ENCODE results near the gene EBF3. TPM values are rescaled to one million over a fixed set of nuclear protein-coding genes. Genes with fewer than 3 reads are reported as not detected.

Gene EBF3
- polyA plus RNA-seq, 2 donors, result 0.57 to 0.58 TPM

GRCh38 chr10:129933456-129934092 lies 30.5 kb downstream of the EBF3 start:
- 87% methylated on average over 14 of the region's 14 CpGs for WGBS, 2 donors
- H3K4me1 ChIP-seq (ENCODE audit: control insufficient read depth in 2 of 2, insufficient read depth in 2 of 2, low read length in 1 of 2), result peaks cover 0 to 2% of the 10 kb centered on the region in 2 donors
- no peaks in the 10 kb centered on the region for H3K27me3 ChIP-seq (ENCODE audit: control insufficient read depth in 1 of 2, insufficient read depth in 2 of 2, low read length in 2 of 2)
- no peak overlapping the region for H3K27ac ChIP-seq (ENCODE audit: low read depth in 2 of 2, low read length in 1 of 2)
- no peaks in the 10 kb centered on the region for H3K9me3 ChIP-seq (ENCODE audit: control insufficient read depth in 2 of 2, insufficient read depth in 1 of 2, low read depth in 1 of 2, low read length in 1 of 2)
- H3K4me3 ChIP-seq (ENCODE audit: low read depth in 1 of 2, low read length in 2 of 2), result no peak overlapping the region
- H3K36me3 ChIP-seq (ENCODE audit: control insufficient read depth in 2 of 2, insufficient read depth in 2 of 2, low read length in 1 of 2), result no peaks in the 10 kb centered on the region

GRCh38 chr10:129932751-129933433 lies 31.2 kb downstream of the EBF3 start:
- 78 to 84% methylated on average over 24 of the region's 24 CpGs for WGBS, 2 donors

GRCh38 chr10:129932182-129932581 lies 31.9 kb downstream of the EBF3 start:
- H3K27ac ChIP-seq (ENCODE audit: low read depth in 2 of 2, low read length in 1 of 2), result no peak overlapping the region
- peaks cover 0 to 2% of the 10 kb centered on the region in 2 donors for H3K4me1 ChIP-seq (ENCODE audit: control insufficient read depth in 2 of 2, insufficient read depth in 2 of 2, low read length in 1 of 2)
- no peaks in the 10 kb centered on the region for H3K36me3 ChIP-seq (ENCODE audit: control insufficient read depth in 2 of 2, insufficient read depth in 2 of 2, low read length in 1 of 2)
- WGBS, 2 donors, result 92 to 95% methylated on average over 6 of the region's 6 CpGs
- no peak overlapping the region for H3K4me3 ChIP-seq (ENCODE audit: low read depth in 1 of 2, low read length in 2 of 2)
- no peaks in the 10 kb centered on the region for H3K9me3 ChIP-seq (ENCODE audit: control insufficient read depth in 2 of 2, insufficient read depth in 1 of 2, low read depth in 1 of 2, low read length in 1 of 2)
- H3K27me3 ChIP-seq (ENCODE audit: control insufficient read depth in 1 of 2, insufficient read depth in 2 of 2, low read length in 2 of 2), result no peaks in the 10 kb centered on the region

More at GRCh38 chr10:129932751-129933433, 31.2 kb downstream of the EBF3 start:
- Histone ChIP-seq H3K4me1 (ENCODE audit: control insufficient read depth in 2 of 2, insufficient read depth in 2 of 2, low read length in 1 of 2) (peaks cover 0 to 2% of the 10 kb centered on the region in 2 donors), H3K4me3 (ENCODE audit: low read depth in 1 of 2, low read length in 2 of 2) (no peak overlapping the region), H3K36me3 (ENCODE audit: control insufficient read depth in 2 of 2, insufficient read depth in 2 of 2, low read length in 1 of 2) (no peaks in the 10 kb centered on the region), H3K27ac (ENCODE audit: low read depth in 2 of 2, low read length in 1 of 2) (no peak overlapping the region), H3K27me3 (ENCODE audit: control insufficient read depth in 1 of 2, insufficient read depth in 2 of 2, low read length in 2 of 2) (no peaks in the 10 kb centered on the region), H3K9me3 (ENCODE audit: control insufficient read depth in 2 of 2, insufficient read depth in 1 of 2, low read depth in 1 of 2, low read length in 1 of 2) (no peaks in the 10 kb centered on the region)

GRCh38 chr10:129929343-129930292 lies 34.5 kb downstream of the EBF3 start:
- no peaks in the 10 kb centered on the region for H3K36me3 ChIP-seq (ENCODE audit: control insufficient read depth in 2 of 2, insufficient read depth in 2 of 2, low read length in 1 of 2)
- no peak overlapping the region for H3K4me3 ChIP-seq (ENCODE audit: low read depth in 1 of 2, low read length in 2 of 2)
- WGBS, 2 donors, result 74 to 75% methylated on average over 12 of the region's 12 CpGs
- no peak overlapping the region for H3K27ac ChIP-seq (ENCODE audit: low read depth in 2 of 2, low read length in 1 of 2)
- H3K4me1 ChIP-seq (ENCODE audit: control insufficient read depth in 2 of 2, insufficient read depth in 2 of 2, low read length in 1 of 2), result peaks cover 0 to 2% of the 10 kb centered on the region in 2 donors
- no peaks in the 10 kb centered on the region for H3K9me3 ChIP-seq (ENCODE audit: control insufficient read depth in 2 of 2, insufficient read depth in 1 of 2, low read depth in 1 of 2, low read length in 1 of 2)
- no peaks in the 10 kb centered on the region for H3K27me3 ChIP-seq (ENCODE audit: control insufficient read depth in 1 of 2, insufficient read depth in 2 of 2, low read length in 2 of 2)

GRCh38 chr10:129927351-129928120 lies 36.5 kb downstream of the EBF3 start:
- Histone ChIP-seq H3K36me3 (ENCODE audit: control insufficient read depth in 2 of 2, insufficient read depth in 2 of 2, low read length in 1 of 2) (no peaks in the 10 kb centered on the region), H3K4me3 (ENCODE audit: low read depth in 1 of 2, low read length in 2 of 2) (no peak overlapping the region), H3K9me3 (ENCODE audit: control insufficient read depth in 2 of 2, insufficient read depth in 1 of 2, low read depth in 1 of 2, low read length in 1 of 2) (no peaks in the 10 kb centered on the region), H3K4me1 (ENCODE audit: control insufficient read depth in 2 of 2, insufficient read depth in 2 of 2, low read length in 1 of 2) (peaks cover 0 to 2% of the 10 kb centered on the region in 2 donors), H3K27me3 (ENCODE audit: control insufficient read depth in 1 of 2, insufficient read depth in 2 of 2, low read length in 2 of 2) (no peaks in the 10 kb centered on the region), H3K27ac (ENCODE audit: low read depth in 2 of 2, low read length in 1 of 2) (no peak overlapping the region)
- WGBS, 2 donors, result 75 to 77% methylated on average over 16 of the region's 16 CpGs

GRCh38 chr10:129926066-129927055 lies 37.7 kb downstream of the EBF3 start:
- H3K36me3 ChIP-seq (ENCODE audit: control insufficient read depth in 2 of 2, insufficient read depth in 2 of 2, low read length in 1 of 2), result no peaks in the 10 kb centered on the region
- 76 to 81% methylated on average over 29 of the region's 29 CpGs for WGBS, 2 donors
- peaks cover 0 to 2% of the 10 kb centered on the region in 2 donors for H3K4me1 ChIP-seq (ENCODE audit: control insufficient read depth in 2 of 2, insufficient read depth in 2 of 2, low read length in 1 of 2)
- no peaks in the 10 kb centered on the region for H3K27me3 ChIP-seq (ENCODE audit: control insufficient read depth in 1 of 2, insufficient read depth in 2 of 2, low read length in 2 of 2)
- H3K4me3 ChIP-seq (ENCODE audit: low read depth in 1 of 2, low read length in 2 of 2), result no peak overlapping the region
- H3K27ac ChIP-seq (ENCODE audit: low read depth in 2 of 2, low read length in 1 of 2), result no peak overlapping the region
- no peaks in the 10 kb centered on the region for H3K9me3 ChIP-seq (ENCODE audit: control insufficient read depth in 2 of 2, insufficient read depth in 1 of 2, low read depth in 1 of 2, low read length in 1 of 2)

GRCh38 chr10:129924375-129925085 lies 39.5 kb downstream of the EBF3 start:
- H3K9me3 ChIP-seq (ENCODE audit: control insufficient read depth in 2 of 2, insufficient read depth in 1 of 2, low read depth in 1 of 2, low read length in 1 of 2), result peaks cover 0 to 3% of the 10 kb centered on the region in 2 donors
- no peaks in the 10 kb centered on the region for H3K36me3 ChIP-seq (ENCODE audit: control insufficient read depth in 2 of 2, insufficient read depth in 2 of 2, low read length in 1 of 2)
- WGBS, 2 donors, result 89% methylated on average over 16 of the region's 16 CpGs
- H3K27me3 ChIP-seq (ENCODE audit: control insufficient read depth in 1 of 2, insufficient read depth in 2 of 2, low read length in 2 of 2), result no peaks in the 10 kb centered on the region
- no peaks in the 10 kb centered on the region for H3K4me1 ChIP-seq (ENCODE audit: control insufficient read depth in 2 of 2, insufficient read depth in 2 of 2, low read length in 1 of 2)
- no peak overlapping the region for H3K4me3 ChIP-seq (ENCODE audit: low read depth in 1 of 2, low read length in 2 of 2)
- H3K27ac ChIP-seq (ENCODE audit: low read depth in 2 of 2, low read length in 1 of 2), result no peak overlapping the region

GRCh38 chr10:129922598-129923123 lies 41.4 kb downstream of the EBF3 start:
- H3K36me3 ChIP-seq (ENCODE audit: control insufficient read depth in 2 of 2, insufficient read depth in 2 of 2, low read length in 1 of 2), result no peaks in the 10 kb centered on the region
- no peaks in the 10 kb centered on the region for H3K27me3 ChIP-seq (ENCODE audit: control insufficient read depth in 1 of 2, insufficient read depth in 2 of 2, low read length in 2 of 2)
- WGBS, 2 donors, result 90% methylated on average over 18 of the region's 18 CpGs
- no peaks in the 10 kb centered on the region for H3K4me1 ChIP-seq (ENCODE audit: control insufficient read depth in 2 of 2, insufficient read depth in 2 of 2, low read length in 1 of 2)
- H3K27ac ChIP-seq (ENCODE audit: low read depth in 2 of 2, low read length in 1 of 2), result no peak overlapping the region
- no peak overlapping the region for H3K4me3 ChIP-seq (ENCODE audit: low read depth in 1 of 2, low read length in 2 of 2)
- H3K9me3 ChIP-seq (ENCODE audit: control insufficient read depth in 2 of 2, insufficient read depth in 1 of 2, low read depth in 1 of 2, low read length in 1 of 2), result peaks cover 0 to 3% of the 10 kb centered on the region in 2 donors
